SK-N-SH (cell line): Measurements from ENCODE around the gene TREML4. TPM values are rescaled to one million over a fixed set of nuclear protein-coding genes. Genes with fewer than 3 reads are reported as not detected.

Source experiments
- CTCF ChIA-PET: fragments of 300-600, 350-600 bp; formaldehyde crosslinking; extraction: SDS; loops from one replicate; lab custom pipeline; 2021; lab: Yijun Ruan, JAX
- POLR2A ChIA-PET: fragments of 350-600 bp; sonication (Branson Sonifier 250); formaldehyde crosslinking; extraction: SDS; loops from one replicate; lab custom pipeline; 2020; ENCODE audit warnings: antibody characterized with exemption, inconsistent platforms; lab: Yijun Ruan, JAX
- DNase-seq: peaks from one replicate; pipeline ENCODE4 v3.0.0; 2012
- H2AFZ ChIP-seq: fragments of 200-600 bp; sonication (generic); 2 replicates; pipeline ENCODE4 v1.8.1; 2016; ENCODE audit warnings: antibody characterized with exemption, mild to moderate bottlenecking, low read depth
- H3F3A ChIP-seq: fragments of 200-600 bp; sonication (generic); replicated peaks from 2 replicates; pipeline ENCODE3; 2016; ENCODE audit warnings: antibody characterized with exemption, mild to moderate bottlenecking; ENCODE audit not compliant: insufficient read depth
- H3K27ac ChIP-seq, 2 experiments: fragments of 200-500 bp in 1 of 2; fragments of 200-600 bp in 1 of 2; sonication (Bioruptor generic) in 1 of 2; sonication (generic), shearing (Covaris generic) in 1 of 2; 2 replicates each; pipeline versions ENCODE4 v1.5.1 to v1.6.1; 2014 to 2016; ENCODE audit warnings: low read depth in 2 of 2, inconsistent platforms in 1 of 2, low read length in 1 of 2, mild to moderate bottlenecking in 1 of 2, mixed read lengths in 1 of 2
- H3K27me3 ChIP-seq: fragments of 200-600 bp; sonication (generic), shearing (Covaris generic); 2 replicates; pipeline ENCODE4 v1.6.1; 2016; ENCODE audit warnings: mixed run types; ENCODE audit not compliant: insufficient read depth
- H3K36me3 ChIP-seq, 2 experiments: fragments of 200-500 bp in 1 of 2; fragments of 200-600 bp in 1 of 2; sonication (Bioruptor generic) in 1 of 2; sonication (generic) in 1 of 2; replicated peaks in 1 of 2; 2 replicates each; pipeline versions ENCODE3 to v1.5.1; 2014 to 2016; ENCODE audit warnings: low read length in 1 of 2, mild to moderate bottlenecking in 1 of 2; ENCODE audit not compliant: insufficient read depth in 2 of 2, control insufficient read depth in 1 of 2
- H3K4me1 ChIP-seq, 2 experiments: fragments of 200-500 bp in 1 of 2; fragments of 200-600 bp in 1 of 2; sonication (Bioruptor generic) in 1 of 2; sonication (generic), shearing (Covaris generic) in 1 of 2; 2 replicates each; pipeline versions ENCODE4 v1.5.1 to v1.6.1; 2014 to 2016; ENCODE audit warnings: low read depth in 1 of 2, low read length in 1 of 2, mixed run types in 1 of 2; ENCODE audit not compliant: insufficient read depth in 2 of 2, control insufficient read depth in 1 of 2
- H3K4me2 ChIP-seq: fragments of 200-600 bp; sonication (generic), shearing (Covaris generic); 2 replicates; pipeline ENCODE4 v1.6.1; 2017; ENCODE audit warnings: mixed run types
- H3K4me3 ChIP-seq, 2 experiments: fragments of 200-500 bp in 1 of 2; fragments of 200-600 bp in 1 of 2; sonication (Bioruptor generic) in 1 of 2; sonication (generic), shearing (Covaris generic) in 1 of 2; 2 replicates each; pipeline versions ENCODE4 v1.5.1 to v1.8.1; 2014 to 2016; ENCODE audit warnings: low read depth in 2 of 2, inconsistent platforms in 1 of 2, low read length in 1 of 2, mild to moderate bottlenecking in 1 of 2, mixed read lengths in 1 of 2, moderate library complexity in 1 of 2
- H3K79me2 ChIP-seq: fragments of 200-600 bp; sonication (generic); 2 replicates; pipeline ENCODE4 v1.8.1; 2017; ENCODE audit warnings: mild to moderate bottlenecking; ENCODE audit not compliant: insufficient read depth
- H3K9ac ChIP-seq: fragments of 200-600 bp; sonication (generic); 2 replicates; pipeline ENCODE4 v1.6.1; 2017; ENCODE audit warnings: mixed run types
- H3K9me2 ChIP-seq: fragments of 200-600 bp; sonication (generic); 2 replicates; pipeline ENCODE4 v1.6.1; 2017; ENCODE audit warnings: mixed run types
- H3K9me3 ChIP-seq: fragments of 200-600 bp; sonication (generic); 2 replicates; pipeline ENCODE4 v1.6.1; 2017; ENCODE audit warnings: mixed run types, mild to moderate bottlenecking, moderate library complexity
- H4K20me1 ChIP-seq: fragments of 200-600 bp; sonication (generic); 2 replicates; pipeline ENCODE4 v1.6.1; 2017; ENCODE audit warnings: mild to moderate bottlenecking, mixed run types; ENCODE audit not compliant: insufficient read depth
- CHD2 ChIP-seq: fragments of 150-350 bp; IDR thresholded peaks from 2 replicates; pipeline ENCODE4 v1.6.1; 2018; ENCODE audit warnings: low read length; ENCODE audit not compliant: partially characterized antibody
- ELF1 ChIP-seq: IDR thresholded peaks from 2 replicates; pipeline ENCODE4 v1.4.0; 2012
- EP300 ChIP-seq, 2 experiments: IDR thresholded peaks; 2 replicates each; pipeline versions ENCODE4 v1.4.0 to v1.6.1; 2012; ENCODE audit warnings: borderline replicate concordance in 1 of 2, low read depth in 1 of 2, low read length in 1 of 2
- EZH2phosphoT487 ChIP-seq: fragments of 200-600 bp; sonication (generic); IDR thresholded peaks from 2 replicates; pipeline ENCODE4 v1.6.1; 2017; ENCODE audit warnings: low read depth, mixed run types, mild to moderate bottlenecking, antibody characterized with exemption, moderate library complexity, borderline replicate concordance
- FOXJ3 ChIP-seq: sonication (generic); formaldehyde crosslinking; IDR thresholded peaks from 2 replicates; pipeline ENCODE4 v1.5.1; 2020; ENCODE audit warnings: mild to moderate bottlenecking, missing genetic modification reagents
- GABPA ChIP-seq: IDR thresholded peaks from 2 replicates; pipeline ENCODE4 v1.4.0; 2012; ENCODE audit warnings: low read depth, mild to moderate bottlenecking
- JUND ChIP-seq: IDR thresholded peaks from 2 replicates; pipeline ENCODE4 v1.4.0; 2012
- PBX3 ChIP-seq: IDR thresholded peaks from 2 replicates; pipeline ENCODE4; 2012
- RAD21 ChIP-seq: IDR thresholded peaks from 2 replicates; pipeline ENCODE4 v1.6.1; 2012; ENCODE audit warnings: mild to moderate bottlenecking, low read length
- RCOR1 ChIP-seq: fragments of 150-350 bp; IDR thresholded peaks from 2 replicates; pipeline ENCODE4 v1.6.1; 2017; ENCODE audit warnings: antibody characterized with exemption, low read length
- RFX5 ChIP-seq: IDR thresholded peaks from 2 replicates; pipeline ENCODE4 v1.6.1; 2012; ENCODE audit warnings: mild to moderate bottlenecking, improper control_type of control experiment, low read length
- RXRA ChIP-seq: IDR thresholded peaks from 2 replicates; pipeline ENCODE4 v1.4.0; 2012; ENCODE audit warnings: low read depth, mild to moderate bottlenecking, borderline replicate concordance
- SIN3A ChIP-seq: IDR thresholded peaks from 2 replicates; pipeline ENCODE4 v1.6.1; 2012; ENCODE audit warnings: low read depth, mild to moderate bottlenecking, low read length, moderate library complexity, borderline replicate concordance
- USF1 ChIP-seq: IDR thresholded peaks from 2 replicates; pipeline ENCODE4 v1.4.0; 2012; ENCODE audit warnings: low read depth, borderline replicate concordance
- USF2 ChIP-seq: fragments of 150-350 bp; IDR thresholded peaks from 2 replicates; pipeline ENCODE4 v1.6.1; 2017; ENCODE audit warnings: antibody characterized with exemption, low read length, low read depth, borderline replicate concordance
- YY1 ChIP-seq: IDR thresholded peaks from 2 replicates; pipeline ENCODE4 v1.4.0; 2012; ENCODE audit warnings: low read depth, mild to moderate bottlenecking
- WGBS: methylation state at CpG from one replicate; pipeline ENCODE4 v1.1.6; 2017; ENCODE audit warnings: low lambda C conversion rate; 5-methylcytosine and 5-hydroxymethylcytosine counted together
- polyA plus RNA-seq, 3 experiments: library from polyadenylated mRNA; depleted of rRNA; stranded (reverse); fragments of >200 nt; gene quantifications; 2 replicates each; pipeline ENCODE4 v1.2.3, GENCODE V29; 2012

TREML4 gene
- polyA plus RNA-seq, 1 of the 3 experiments (the other 2 are of a cell fraction) = not detected

- no peaks in the 10 kb centered on the region for H3F3A ChIP-seq
- DNase-seq = no peak
- H3K4me3 ChIP-seq = no peak overlapping the region
- H3K9ac ChIP-seq = no peak overlapping the region
- ChIA-PET POLR2A (no interaction called here), CTCF (interaction anchor here (0.7 kb wide), 1 partner anchor 157 kb away, joined by 3 read pairs; no protein-coding TSS in a partner anchor)
- no peaks in the 10 kb centered on the region for H3K36me3 ChIP-seq
- WGBS = 27% methylated on average over 5 of the region's 7 CpGs
- no peak overlapping the region for H3K4me2 ChIP-seq
- H3K27ac ChIP-seq = no peak overlapping the region
- peaks cover 10% of the 10 kb centered on the region; the same call in 1 of the 2 replicates for H3K27me3 ChIP-seq
- H4K20me1 ChIP-seq = no peaks in the 10 kb centered on the region
- no peak for TF ChIP-seq RCOR1
- no peak for TF ChIP-seq EZH2phosphoT487
- TF ChIP-seq RAD21 = no peak
- no peak for TF ChIP-seq RXRA
- no peak overlapping the region for H2AFZ ChIP-seq
- no peaks in the 10 kb centered on the region for H3K9me3 ChIP-seq
- H3K9me2 ChIP-seq = no peaks in the 10 kb centered on the region
- H3K4me1 ChIP-seq = no peaks in the 10 kb centered on the region
- no peaks in the 10 kb centered on the region for H3K79me2 ChIP-seq
Observed at GRCh38 chr6:41184761-41185160, 43.4 kb upstream of the TREML4 start.

GRCh38 chr6:41186031-41186562 is 42.1 kb upstream of the TREML4 start:
- H3K9me2 ChIP-seq = no peaks in the 10 kb centered on the region
- H2AFZ ChIP-seq = no peak overlapping the region
- no peaks in the 10 kb centered on the region for H3F3A ChIP-seq
- H3K79me2 ChIP-seq = no peaks in the 10 kb centered on the region
- no peaks in the 10 kb centered on the region for H3K9me3 ChIP-seq
- DNase-seq = no peak
- H3K27me3 ChIP-seq = peaks cover under 1% of the 10 kb centered on the region; the same call in 1 of the 2 replicates
- H3K4me3 ChIP-seq = no peak overlapping the region
- CTCF ChIA-PET = no interaction called here
- no peaks in the 10 kb centered on the region for H4K20me1 ChIP-seq
- H3K36me3 ChIP-seq = no peaks in the 10 kb centered on the region
- no peaks in the 10 kb centered on the region for H3K4me1 ChIP-seq
- TF ChIP-seq USF1 = no peak
- POLR2A ChIA-PET = no interaction called here
- no peak overlapping the region for H3K4me2 ChIP-seq
- no peak overlapping the region for H3K9ac ChIP-seq
- H3K27ac ChIP-seq = no peak overlapping the region
- WGBS = 31% methylated on average over 7 of the region's 10 CpGs

GRCh38 chr6:41187924-41188886 is 39.9 kb upstream of the TREML4 start:
- no peak overlapping the region for H2AFZ ChIP-seq
- H3K4me1 ChIP-seq = no peaks in the 10 kb centered on the region
- no peaks in the 10 kb centered on the region for H3F3A ChIP-seq
- H3K36me3 ChIP-seq = no peaks in the 10 kb centered on the region
- H3K79me2 ChIP-seq = no peaks in the 10 kb centered on the region
- WGBS = 27% methylated on average over 5 of the region's 8 CpGs
- no peak overlapping the region for H3K4me3 ChIP-seq
- H3K27me3 ChIP-seq = peaks cover 7% of the 10 kb centered on the region; the same call in 1 of the 2 replicates
- ChIA-PET POLR2A (no interaction called here), CTCF (interaction anchor here (1.3 to 1.5 kb wide), 2 partner anchors 7 to 75 kb away, joined by 3 to 4 read pairs; no protein-coding TSS in a partner anchor)
- DNase-seq = no peak
- H3K27ac ChIP-seq = no peak overlapping the region
- no peak overlapping the region for H3K9ac ChIP-seq
- H3K4me2 ChIP-seq = no peak overlapping the region
- no peaks in the 10 kb centered on the region for H3K9me3 ChIP-seq
- H4K20me1 ChIP-seq = no peaks in the 10 kb centered on the region
- no peaks in the 10 kb centered on the region for H3K9me2 ChIP-seq
- TF ChIP-seq GABPA (no peak), RFX5 (no peak), USF2 (no peak), JUND (no peak), CHD2 (no peak), PBX3 (no peak), SIN3A (no peak), FOXJ3 (CRISPR knock-in tag) (no peak), RXRA (no peak), EZH2phosphoT487 (no peak), ELF1 (no peak), YY1 (no peak), EP300 (IDR thresholded peaks at IDR 0.05; ENCODE audit: borderline replicate concordance in 1 of 2, low read depth in 1 of 2, low read length in 1 of 2) (no peak)
